Stimulated activated naive B cell treated with anti-CD40 and anti-IgM and Interleukin-4, amounts not matched to agents 10 μg/mL and 1 μg/mL and 100 μg/mL, for 72 hours (primary cell): Measurements from ENCODE around the gene SYPL1.

Experiments used
- ATAC-seq, 2 donors: fragments of 150-1000 bp; cut with Tn5 transposase; replicated peaks; 2 replicates each; pipeline ENCODE4 v1.10.0; 2021; ENCODE audit warnings: moderate library complexity in 1 of 2
- DNase-seq: peaks from one replicate; pipeline ENCODE4 v3.0.0; 2021
- H3K27ac Mint-ChIP-seq: one replicate; pipeline ENCODE4 v1.8.0; 2022; ENCODE audit warnings: mild to moderate bottlenecking, mixed read lengths
- H3K27me3 Mint-ChIP-seq, 2 donors: one replicate each; pipeline ENCODE4 v1.8.0; 2022; ENCODE audit warnings: mixed read lengths in 2 of 2
- H3K36me3 Mint-ChIP-seq, 2 donors: one replicate each; pipeline ENCODE4 v1.8.0; 2022; ENCODE audit warnings: mixed read lengths in 2 of 2, mild to moderate bottlenecking in 1 of 2
- H3K4me1 Mint-ChIP-seq, 2 donors: one replicate each; pipeline ENCODE4 v1.8.0; 2022; ENCODE audit warnings: mixed read lengths in 2 of 2, mild to moderate bottlenecking in 1 of 2
- H3K4me3 Mint-ChIP-seq, 2 donors: one replicate each; pipeline ENCODE4 v1.8.0; 2022; ENCODE audit warnings: mild to moderate bottlenecking in 2 of 2, mixed read lengths in 2 of 2, moderate library complexity in 1 of 2
- H3K9me3 Mint-ChIP-seq, 2 donors: one replicate each; pipeline ENCODE4 v1.8.0; 2022; ENCODE audit warnings: mixed read lengths in 2 of 2, mild to moderate bottlenecking in 1 of 2

Gene SYPL1

GRCh38 chr7:106063024-106063423 lies 49.1 kb downstream of the SYPL1 start:
- Mint-ChIP-seq H3K27me3 (no peaks in the 10 kb centered on the region), H3K36me3 (peaks cover 5 to 8% of the 10 kb centered on the region in 2 donors), H3K9me3 (peaks cover 0 to 4% of the 10 kb centered on the region in 2 donors), H3K4me3 (peak overlapping the region; percentile 50 to 61), H3K4me1 (peaks cover 62 to 91% of the 10 kb centered on the region in 2 donors), H3K27ac (peak overlapping the region; percentile 89)
- ATAC-seq (no peak), DNase-seq (no peak)

- no peaks in the 10 kb centered on the region for H3K27me3 Mint-ChIP-seq
- peak overlapping the region; percentile 91 for H3K27ac Mint-ChIP-seq
- DNase-seq (no peak), ATAC-seq (no peak)
- H3K4me1 Mint-ChIP-seq = peaks cover 62 to 91% of the 10 kb centered on the region in 2 donors
- H3K36me3 Mint-ChIP-seq = peaks cover 5 to 8% of the 10 kb centered on the region in 2 donors
- peak overlapping the region; percentile 50 to 59 for H3K4me3 Mint-ChIP-seq
- peaks cover 0 to 4% of the 10 kb centered on the region in 2 donors for H3K9me3 Mint-ChIP-seq
Observed at GRCh38 chr7:106062521-106062931, 49.6 kb downstream of the SYPL1 start.

GRCh38 chr7:106062006-106062405 lies 50.1 kb downstream of the SYPL1 start:
- Mint-ChIP-seq H3K4me1 (peaks cover 68 to 93% of the 10 kb centered on the region in 2 donors), H3K27me3 (no peaks in the 10 kb centered on the region), H3K36me3 (peaks cover 5 to 8% of the 10 kb centered on the region in 2 donors), H3K4me3 (peak overlapping the region; percentile 26 to 37), H3K9me3 (peaks cover 0 to 4% of the 10 kb centered on the region in 2 donors), H3K27ac (peak overlapping the region; percentile 91)
- DNase-seq = no peak
- ATAC-seq = peak; percentile 2 to 18

DNA sequence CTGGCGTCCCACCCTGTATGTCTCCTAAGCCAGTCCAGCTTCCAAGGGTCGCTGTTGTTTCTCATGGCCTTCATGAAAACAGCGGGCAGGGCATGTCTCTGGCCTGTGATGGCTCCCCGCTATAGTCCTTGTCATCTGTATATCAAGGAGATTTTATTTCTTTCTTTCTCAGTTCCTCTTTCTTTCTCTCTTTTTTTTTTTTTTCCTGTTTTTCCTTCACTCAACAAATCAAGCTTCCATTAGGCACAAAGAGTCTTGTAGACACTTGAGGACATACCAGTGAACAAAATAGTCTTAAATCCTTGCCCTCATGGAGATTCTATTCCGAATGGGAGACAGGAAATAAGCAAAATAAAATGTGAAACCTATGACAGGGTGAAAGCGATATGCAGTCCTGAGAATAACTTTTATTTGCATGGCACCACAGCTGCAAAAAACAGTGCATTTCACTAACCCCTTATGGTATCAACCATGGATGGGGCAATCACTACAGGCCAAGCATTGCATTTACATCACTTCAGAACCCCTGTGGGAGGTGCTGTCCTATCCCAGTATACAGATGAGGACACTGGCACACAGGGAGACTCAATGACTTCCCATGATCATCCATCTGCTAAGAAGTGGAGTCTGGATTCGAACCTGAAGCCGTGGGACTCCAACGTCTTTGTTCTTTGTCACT lies 50.7 kb downstream of the SYPL1 start:
- Mint-ChIP-seq H3K27ac (peak overlapping the region; percentile 91), H3K4me1 (peaks cover 71 to 98% of the 10 kb centered on the region in 2 donors), H3K36me3 (peaks cover 5 to 8% of the 10 kb centered on the region in 2 donors), H3K27me3 (no peaks in the 10 kb centered on the region), H3K9me3 (peaks cover 0 to 4% of the 10 kb centered on the region in 2 donors), H3K4me3 (peak overlapping the region; percentile 60 to 62)
- DNase-seq (no peak), ATAC-seq (peak; percentile 26 to 40)

DNA sequence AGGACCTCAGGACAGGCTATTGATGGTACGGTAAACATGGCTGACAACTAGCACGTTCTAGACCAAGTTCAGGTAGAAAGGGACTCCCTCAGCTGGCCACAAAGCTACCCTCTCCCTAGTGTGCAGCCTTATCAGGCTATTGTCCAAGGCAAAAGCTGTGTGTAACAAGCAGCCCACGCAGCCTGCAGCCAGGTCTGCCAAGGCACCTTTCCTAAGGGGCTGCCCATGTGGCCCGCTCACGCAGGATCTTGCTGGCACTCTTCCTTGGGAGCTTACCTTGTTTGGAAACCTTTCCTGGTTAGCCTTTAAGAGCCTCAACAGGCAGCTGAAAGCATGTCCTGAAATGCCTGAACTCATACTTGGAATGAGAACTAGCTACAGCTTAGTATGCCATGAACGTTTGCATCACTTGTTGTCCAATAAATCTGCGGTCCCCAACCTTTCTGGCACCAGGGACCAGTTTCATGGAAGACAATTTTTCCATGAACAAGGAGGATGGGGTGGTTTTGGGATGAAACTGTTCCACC lies 51.7 kb downstream of the SYPL1 start:
- no peaks in the 10 kb centered on the region for H3K27me3 Mint-ChIP-seq
- no peak for ATAC-seq
- DNase-seq = no peak
- no peak overlapping the region for H3K4me3 Mint-ChIP-seq
- H3K36me3 Mint-ChIP-seq = peaks cover 5 to 8% of the 10 kb centered on the region in 2 donors
- H3K27ac Mint-ChIP-seq = no peak overlapping the region
- peaks cover 69 to 93% of the 10 kb centered on the region in 2 donors for H3K4me1 Mint-ChIP-seq
- H3K9me3 Mint-ChIP-seq = peaks cover 0 to 4% of the 10 kb centered on the region in 2 donors

- H3K36me3 Mint-ChIP-seq = peaks cover 5 to 8% of the 10 kb centered on the region in 2 donors
- ATAC-seq (no peak), DNase-seq (no peak)
- peak overlapping the region; percentile 93 for H3K27ac Mint-ChIP-seq
- H3K4me3 Mint-ChIP-seq = peak overlapping the region in 1 of 2 donors; percentile 14
- no peaks in the 10 kb centered on the region for H3K27me3 Mint-ChIP-seq
- H3K4me1 Mint-ChIP-seq = peaks cover 73 to 93% of the 10 kb centered on the region in 2 donors
- peaks cover 0 to 4% of the 10 kb centered on the region in 2 donors for H3K9me3 Mint-ChIP-seq
Observed at GRCh38 chr7:106059556-106059955, 52.6 kb downstream of the SYPL1 start.

DNA sequence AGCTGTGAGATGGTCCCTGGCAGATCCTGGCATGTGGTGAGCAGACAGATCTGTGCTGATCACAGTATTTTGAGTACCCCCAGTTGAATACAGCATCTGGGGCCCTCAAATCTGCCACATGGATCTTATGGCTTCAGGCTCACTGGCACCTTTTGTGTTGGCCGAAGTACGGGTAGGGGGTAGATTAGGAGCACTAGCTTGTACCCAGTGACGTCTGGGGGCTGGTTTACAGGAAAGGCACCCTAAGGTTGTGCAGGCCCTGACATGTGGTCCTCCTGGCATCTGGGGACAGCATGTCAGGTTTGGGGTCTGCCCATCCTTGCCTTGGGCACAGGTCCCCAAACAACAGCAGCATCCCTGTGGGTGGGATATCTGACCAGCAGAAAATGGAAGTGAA lies 53.2 kb downstream of the SYPL1 start:
- Mint-ChIP-seq H3K4me1 (peaks cover 69 to 93% of the 10 kb centered on the region in 2 donors), H3K9me3 (peaks cover 0 to 4% of the 10 kb centered on the region in 2 donors), H3K27ac (peak overlapping the region; percentile 93), H3K4me3 (peak overlapping the region; percentile 11 to 56), H3K27me3 (no peaks in the 10 kb centered on the region), H3K36me3 (peaks cover 5 to 8% of the 10 kb centered on the region in 2 donors)
- ATAC-seq (no peak), DNase-seq (no peak)

DNA sequence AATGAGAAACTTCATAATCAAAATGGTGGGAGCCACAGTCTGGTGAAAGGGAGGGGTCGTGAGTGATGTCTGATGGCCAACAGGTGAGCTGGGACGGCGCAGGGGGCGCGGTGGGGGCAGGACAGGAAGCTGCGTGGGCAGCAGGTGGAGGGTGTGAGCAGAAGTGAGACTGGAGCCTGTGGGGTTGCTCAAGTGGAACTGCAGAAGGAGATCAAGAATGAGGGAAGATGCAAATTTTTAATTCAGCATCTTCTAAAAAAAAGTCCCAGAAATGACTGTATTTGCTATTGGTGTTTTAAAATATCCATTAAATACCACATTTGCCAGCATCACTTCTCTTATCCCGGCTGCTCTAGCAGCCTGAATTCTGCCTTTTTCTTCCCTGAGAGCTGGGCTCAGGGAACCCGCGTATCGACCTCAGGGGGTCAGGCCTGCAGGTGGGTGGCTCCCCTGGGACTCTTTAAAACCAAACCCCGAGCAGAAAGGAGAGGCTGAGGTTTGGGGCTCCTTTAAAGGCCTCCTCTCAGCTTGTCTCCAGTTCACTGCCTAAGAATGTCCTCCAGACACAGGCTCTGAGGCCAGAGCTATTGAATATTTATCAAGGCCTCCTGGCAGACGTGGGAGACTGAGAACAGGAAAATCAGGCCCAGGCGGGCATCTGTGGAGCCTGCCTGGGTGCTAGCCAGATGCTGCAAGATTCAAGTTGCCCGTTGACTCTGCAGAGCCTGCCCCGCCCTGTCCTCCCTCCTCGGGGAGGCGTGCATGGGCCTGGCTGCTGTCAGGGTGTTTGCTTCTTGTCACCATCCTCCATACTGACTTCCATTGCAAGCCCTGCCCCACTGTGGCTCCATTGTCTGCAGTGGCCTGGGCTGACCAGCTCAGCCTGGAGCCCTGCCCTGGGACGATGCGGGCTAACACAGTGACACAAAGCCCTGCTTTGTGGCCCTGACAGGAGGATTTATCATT lies 53.9 kb downstream of the SYPL1 start:
- ATAC-seq (peak; percentile 69 to 77), DNase-seq (peak; percentile 84)
- peak overlapping the region; percentile 93 for H3K27ac Mint-ChIP-seq
- H3K4me3 Mint-ChIP-seq = peak overlapping the region; percentile 19 to 56
- H3K27me3 Mint-ChIP-seq = no peaks in the 10 kb centered on the region
- H3K9me3 Mint-ChIP-seq = peaks cover 0 to 4% of the 10 kb centered on the region in 2 donors
- H3K36me3 Mint-ChIP-seq = peaks cover 5 to 8% of the 10 kb centered on the region in 2 donors
- H3K4me1 Mint-ChIP-seq = peaks cover 68 to 93% of the 10 kb centered on the region in 2 donors

DNA sequence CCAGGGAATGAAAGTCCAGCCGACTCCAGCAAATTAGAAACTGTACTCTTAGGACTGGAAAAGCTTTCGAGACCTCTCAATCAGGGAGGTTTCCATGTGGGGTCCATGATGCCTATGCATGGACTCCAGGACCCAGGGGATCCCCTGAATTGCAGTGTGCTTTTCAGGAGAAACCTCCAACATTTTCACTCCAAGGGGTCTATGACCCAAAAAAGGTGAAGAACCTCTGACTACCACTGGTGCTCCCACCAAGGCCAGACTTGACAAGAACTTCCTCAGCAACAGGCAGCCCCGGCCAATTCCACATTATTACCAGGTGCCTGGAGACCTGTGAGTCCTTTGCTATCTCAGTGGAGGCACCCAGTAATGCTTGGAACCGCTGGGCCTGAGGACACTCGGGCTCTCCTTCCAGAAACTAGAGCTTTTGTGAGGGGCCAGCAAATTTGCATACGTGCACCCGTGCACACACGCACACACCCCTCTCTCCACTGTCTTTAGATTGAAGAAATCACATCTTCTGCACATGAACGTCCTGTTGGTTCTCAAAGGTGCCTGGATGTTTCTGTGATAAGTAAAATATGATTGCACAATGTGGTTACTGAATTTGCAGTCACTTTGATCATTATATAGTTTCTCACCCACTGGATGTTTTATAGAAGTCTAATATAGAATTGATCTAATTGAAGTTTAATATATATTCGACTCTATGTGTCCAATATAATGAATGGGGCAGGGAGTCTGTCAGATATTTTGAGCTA lies 54.7 kb downstream of the SYPL1 start:
- H3K27ac Mint-ChIP-seq = peak overlapping the region; percentile 79
- peak overlapping the region; percentile 13 to 56 for H3K4me3 Mint-ChIP-seq

DNA sequence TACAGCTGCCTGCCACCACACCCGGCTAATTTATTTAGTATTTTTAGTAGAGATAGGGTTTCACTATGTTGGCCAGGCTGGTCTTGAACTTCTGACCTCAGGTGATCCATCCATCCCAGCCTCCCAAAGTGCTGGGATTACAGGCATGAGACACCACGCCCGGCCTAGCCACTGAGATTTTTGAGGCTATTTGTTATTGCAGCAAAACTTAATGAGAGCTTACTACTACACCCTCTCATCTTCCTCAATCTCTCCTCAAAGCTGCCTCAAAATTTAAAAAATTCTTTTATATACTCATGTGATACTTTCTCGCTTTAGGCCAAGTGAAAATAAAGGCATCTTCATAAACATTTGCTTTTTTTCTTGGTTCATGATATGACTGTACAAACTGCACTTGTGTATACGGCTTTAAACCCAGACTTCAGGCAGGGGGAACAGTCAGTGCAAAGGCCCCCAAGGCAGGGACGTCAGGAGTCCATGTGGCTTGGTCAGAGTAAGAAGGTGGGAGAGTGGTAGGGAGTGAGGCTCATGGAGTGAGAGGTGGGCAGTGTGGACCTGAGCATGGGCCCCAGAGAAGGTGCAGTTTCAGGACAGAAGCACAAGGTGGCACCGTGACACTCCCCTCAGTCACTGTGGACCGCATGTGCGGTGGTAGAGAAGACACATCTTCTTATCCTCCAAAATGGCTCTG lies 55.5 kb downstream of the SYPL1 start:
- Mint-ChIP-seq H3K27me3 (no peaks in the 10 kb centered on the region), H3K4me3 (peak overlapping the region; percentile 6 to 41), H3K4me1 (peaks cover 59 to 93% of the 10 kb centered on the region in 2 donors), H3K36me3 (peaks cover 5 to 8% of the 10 kb centered on the region in 2 donors), H3K27ac (peak overlapping the region; percentile 79), H3K9me3 (peaks cover 0 to 4% of the 10 kb centered on the region in 2 donors)
- peak; percentile 68 for DNase-seq
- peak; percentile 58 to 60 for ATAC-seq

More for the DNA sequence above, 54.7 kb downstream of the SYPL1 start:
- Mint-ChIP-seq H3K27me3 (no peaks in the 10 kb centered on the region), H3K9me3 (peaks cover 0 to 4% of the 10 kb centered on the region in 2 donors), H3K36me3 (peaks cover 5 to 8% of the 10 kb centered on the region in 2 donors), H3K4me1 (peaks cover 62 to 93% of the 10 kb centered on the region in 2 donors)
- ATAC-seq = peak; percentile 5 to 19
- DNase-seq = no peak

GRCh38 chr7:106054971-106055532 lies 57.1 kb downstream of the SYPL1 start:
- ATAC-seq (no peak), DNase-seq (no peak)
- Mint-ChIP-seq H3K36me3 (peaks cover 0 to 4% of the 10 kb centered on the region in 2 donors), H3K27me3 (no peaks in the 10 kb centered on the region), H3K4me1 (peaks cover 58 to 92% of the 10 kb centered on the region in 2 donors), H3K9me3 (no peaks in the 10 kb centered on the region), H3K4me3 (no peak overlapping the region), H3K27ac (no peak overlapping the region)

DNA sequence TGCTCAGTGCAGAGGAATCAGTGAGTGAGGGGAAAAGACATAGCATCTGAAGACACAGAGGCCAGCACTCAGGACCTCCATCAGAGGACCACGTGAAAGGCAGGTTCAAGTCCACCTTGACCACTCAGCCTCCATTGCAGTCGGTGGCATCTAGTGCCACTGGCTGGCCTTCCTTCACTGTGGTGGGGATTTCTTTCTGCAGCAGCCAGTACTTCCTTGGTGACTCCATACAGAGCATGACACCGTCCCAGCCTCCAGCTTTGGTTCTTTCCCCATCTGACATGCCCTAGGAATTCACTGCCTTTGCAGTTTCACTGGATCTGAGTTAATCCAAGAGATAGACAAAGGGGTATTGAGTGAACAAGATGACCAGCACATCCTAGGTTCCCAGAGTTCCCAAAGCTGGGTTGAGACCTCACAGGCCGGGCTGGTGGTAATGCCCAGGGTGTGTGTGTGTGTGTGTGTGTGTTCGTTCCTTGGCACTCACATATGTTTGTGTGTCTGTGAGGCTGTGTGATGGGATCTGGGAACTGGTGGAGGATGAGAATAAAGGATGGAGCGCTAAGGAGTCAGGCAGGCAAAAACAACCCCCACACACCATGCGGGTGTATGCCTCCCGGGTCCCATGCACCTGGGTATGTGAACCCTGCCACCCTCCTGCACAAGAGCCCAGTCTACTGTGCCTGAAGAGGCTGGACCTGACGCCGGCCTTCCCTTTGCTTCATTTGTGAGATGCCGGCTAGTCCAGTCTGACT lies 57.8 kb downstream of the SYPL1 start:
- Mint-ChIP-seq H3K9me3 (no peaks in the 10 kb centered on the region), H3K27ac (peak overlapping the region; percentile 70), H3K4me1 (peaks cover 59 to 92% of the 10 kb centered on the region in 2 donors), H3K4me3 (no peak overlapping the region), H3K36me3 (peaks cover 0 to 4% of the 10 kb centered on the region in 2 donors), H3K27me3 (no peaks in the 10 kb centered on the region)
- DNase-seq (no peak), ATAC-seq (no peak)
